HCT116 (cell line): ENCODE data around the gene CYP46A1. TPM values are rescaled to one million over a fixed set of nuclear protein-coding genes. Genes with fewer than 3 reads are reported as not detected.

Source experiments
- ATAC-seq: fragments of 200-7000 bp; cut with Tn5 transposase; 2 replicates; pipeline ENCODE4 v1.9.1; 2020; ENCODE audit warnings: mild to moderate bottlenecking, moderate library complexity
- BruUV-seq: library from RNA; stranded (reverse); fragments of 400-500 nt; replicated peaks from 2 replicates; lab custom pipeline; 2021; lab: Mats Ljungman, UMichigan
- CTCF ChIA-PET: fragments of 300-600 bp; sonication (Branson Sonifier 250); formaldehyde crosslinking; loops from one replicate; lab custom pipeline; 2021; ENCODE audit warnings: antibody characterized with exemption; lab: Charles Lee
- POLR2A ChIA-PET: fragments of 300-600, 350-600 bp; sonication (Branson Sonifier 250); formaldehyde crosslinking; loops from one replicate; lab custom pipeline; 2021; ENCODE audit warnings: antibody characterized with exemption; lab: Charles Lee
- RAD21 ChIA-PET, 2 experiments: fragments of 300-600 bp; sonication (Branson Sonifier 250); formaldehyde crosslinking; loops; one replicate each; lab custom pipeline; 2023; ENCODE audit warnings: low total read pairs in 2 of 2; ENCODE audit not compliant: uncharacterized antibody in 2 of 2, unreplicated experiment in 2 of 2, low non-redundant PET in 1 of 2; lab: Charles Lee
- DNase-seq: peaks from one replicate; pipeline ENCODE4 v3.0.0-alpha.2; 2010; ENCODE audit warnings: low read depth, low spot score
- H2AFZ ChIP-seq: fragments of 200-600 bp; shearing (Covaris generic), sonication (generic); 2 replicates; pipeline ENCODE4 v1.6.1; 2017; ENCODE audit warnings: low read depth, mixed run types, mixed read lengths, antibody characterized with exemption, low read length; ENCODE audit not compliant: poor library complexity, severe bottlenecking
- H3K27ac ChIP-seq: 2 replicates; pipeline ENCODE4 v1.5.1; 2012; ENCODE audit warnings: low read depth, low read length
- H3K27me3 ChIP-seq: fragments of 200-600 bp; sonication (generic); 2 replicates; pipeline ENCODE4 v1.6.1; 2016; ENCODE audit warnings: mixed run types, low read length, mixed read lengths; ENCODE audit not compliant: insufficient read depth
- H3K36me3 ChIP-seq, 2 experiments: fragments of 200-500 bp in 1 of 2; fragments of 200-600 bp in 1 of 2; sonication (Bioruptor generic) in 1 of 2; sonication (generic) in 1 of 2; 2 replicates each; pipeline versions ENCODE4 v1.5.1 to v1.6.1; 2014 to 2016; ENCODE audit warnings: low read length in 2 of 2, inconsistent platforms in 1 of 2, mixed read lengths in 1 of 2, mixed run types in 1 of 2; ENCODE audit not compliant: insufficient read depth in 2 of 2, control insufficient read depth in 1 of 2
- H3K4me1 ChIP-seq, 2 experiments: fragments of 200-600 bp in 1 of 2; sonication (generic) in 1 of 2; 2 replicates each; pipeline versions ENCODE4 v1.5.1 to v1.6.1; 2012 to 2017; ENCODE audit warnings: low read length in 2 of 2, inconsistent platforms in 1 of 2, mild to moderate bottlenecking in 1 of 2, mixed read lengths in 1 of 2, mixed run types in 1 of 2, moderate library complexity in 1 of 2; ENCODE audit not compliant: insufficient read depth in 2 of 2, control insufficient read depth in 1 of 2
- H3K4me2 ChIP-seq: fragments of 200-600 bp; sonication (generic); 2 replicates; pipeline ENCODE4 v1.6.1; 2017; ENCODE audit warnings: mixed run types, low read length, mixed read lengths
- H3K4me3 ChIP-seq, 2 experiments: fragments of 200-600 bp in 1 of 2; sonication (generic) in 1 of 2; replicated peaks in 1 of 2; 2 replicates each; pipeline ENCODE4 v1.5.1; 2011 to 2016; ENCODE audit warnings: low read length in 2 of 2, control low read depth in 1 of 2, low read depth in 1 of 2, mild to moderate bottlenecking in 1 of 2, mixed read lengths in 1 of 2, mixed run types in 1 of 2
- H3K79me2 ChIP-seq: fragments of 200-600 bp; sonication (generic); 2 replicates; pipeline ENCODE4 v1.6.1; 2017; ENCODE audit warnings: mild to moderate bottlenecking, mixed run types, low read length, moderate library complexity, mixed read lengths; ENCODE audit not compliant: insufficient read depth
- H3K9ac ChIP-seq: fragments of 200-600 bp; sonication (generic); 2 replicates; pipeline ENCODE4 v1.6.1; 2016; ENCODE audit warnings: low read length, mixed read lengths
- H3K9me2 ChIP-seq: fragments of 200-600 bp; sonication (generic), shearing (Covaris generic); 2 replicates; pipeline ENCODE4 v1.6.1; 2017; ENCODE audit warnings: mixed run types, mild to moderate bottlenecking, moderate library complexity; ENCODE audit not compliant: insufficient read depth
- H3K9me3 ChIP-seq, 2 experiments: fragments of 200-500 bp in 1 of 2; fragments of 200-600 bp in 1 of 2; sonication (Bioruptor generic) in 1 of 2; sonication (generic) in 1 of 2; 2 replicates each; pipeline ENCODE4 v1.6.1; 2014 to 2017; ENCODE audit warnings: low read length in 2 of 2, mixed read lengths in 2 of 2, inconsistent platforms in 1 of 2, low read depth in 1 of 2, mild to moderate bottlenecking in 1 of 2, mixed run types in 1 of 2, moderate library complexity in 1 of 2; ENCODE audit not compliant: control insufficient read depth in 1 of 2, insufficient read depth in 1 of 2
- H4K20me1 ChIP-seq: fragments of 200-600 bp; sonication (generic), shearing (Covaris generic); 2 replicates; pipeline ENCODE4 v1.6.1; 2017; ENCODE audit warnings: mixed run types, mild to moderate bottlenecking, moderate library complexity; ENCODE audit not compliant: insufficient read depth
- CEBPB ChIP-seq: IDR thresholded peaks from 2 replicates; pipeline ENCODE4 v1.6.1; 2012; ENCODE audit warnings: low read depth
- CTCF ChIP-seq, 3 experiments: fragments of 200-600 bp in 1 of 3; sonication (generic) in 1 of 3; IDR thresholded peaks in 2 of 3; conservative IDR thresholded peaks in 1 of 3; 2 replicates each; pipeline ENCODE4 v1.5.1; 2012 to 2017; ENCODE audit warnings: low read depth in 2 of 3, low read length in 2 of 3, antibody characterized with exemption in 1 of 3, borderline replicate concordance in 1 of 3, control low read depth in 1 of 3, mild to moderate bottlenecking in 1 of 3, mixed read lengths in 1 of 3, mixed run types in 1 of 3, moderate library complexity in 1 of 3; ENCODE audit not compliant: insufficient read depth in 1 of 3
- JUND ChIP-seq: IDR thresholded peaks from 2 replicates; pipeline ENCODE4 v1.6.1; 2012
- POLR2A ChIP-seq: IDR thresholded peaks from 2 replicates; pipeline ENCODE4 v1.7.0; 2011; ENCODE audit warnings: borderline replicate concordance; ENCODE audit not compliant: insufficient read depth, insufficient read length; ENCODE audit errors: extremely low read depth
- SIN3A ChIP-seq: IDR thresholded peaks from 2 replicates; pipeline ENCODE4 v1.6.1; 2012; ENCODE audit warnings: low read depth
- SRF ChIP-seq: IDR thresholded peaks from 2 replicates; pipeline ENCODE4 v1.6.1; 2012; ENCODE audit warnings: low read depth
- TCF7L2 ChIP-seq: IDR thresholded peaks from 2 replicates; pipeline ENCODE4 v1.7.0; 2011; ENCODE audit warnings: borderline replicate concordance, inconsistent platforms; ENCODE audit not compliant: insufficient read depth, insufficient read length; ENCODE audit errors: extremely low read depth
- ZFX ChIP-seq: fragments of 450-650 bp; IDR thresholded peaks from 2 replicates; pipeline ENCODE4 v1.6.1; 2017
- ZNF274 ChIP-seq: fragments of 200-500 bp; sonication (Bioruptor generic); IDR thresholded peaks from 2 replicates; pipeline ENCODE4 v1.6.1; 2014; ENCODE audit warnings: mild to moderate bottlenecking, low read depth, low read length, inconsistent platforms
- intact Hi-C: fragments of 100-400 bp; cut with micrococcal nuclease; formaldehyde crosslinking; loops from 2 replicates; pipeline ENCODE4 v1.10.0; 2022
- total RNA-seq: library from RNA; stranded (reverse); gene quantifications from one replicate; pipeline ENCODE4 v1.2.1, GENCODE V29; 2021; ENCODE audit not compliant: unreplicated experiment
- TF ChIP-seq, protein P1 (sequence below): IDR thresholded peaks from 2 replicates; pipeline ENCODE4 v1.6.1; 2012; ENCODE audit warnings: low read depth
- TF ChIP-seq, protein P2 (sequence below): IDR thresholded peaks from 2 replicates; pipeline ENCODE4 v1.6.1; 2011; ENCODE audit warnings: mild to moderate bottlenecking, low read length, moderate library complexity; ENCODE audit not compliant: insufficient replicate concordance; ENCODE audit errors: extremely low read depth

The CYP46A1 gene
- total RNA-seq, 1 experiment from 2014 or later: 0.76 TPM

DNA sequence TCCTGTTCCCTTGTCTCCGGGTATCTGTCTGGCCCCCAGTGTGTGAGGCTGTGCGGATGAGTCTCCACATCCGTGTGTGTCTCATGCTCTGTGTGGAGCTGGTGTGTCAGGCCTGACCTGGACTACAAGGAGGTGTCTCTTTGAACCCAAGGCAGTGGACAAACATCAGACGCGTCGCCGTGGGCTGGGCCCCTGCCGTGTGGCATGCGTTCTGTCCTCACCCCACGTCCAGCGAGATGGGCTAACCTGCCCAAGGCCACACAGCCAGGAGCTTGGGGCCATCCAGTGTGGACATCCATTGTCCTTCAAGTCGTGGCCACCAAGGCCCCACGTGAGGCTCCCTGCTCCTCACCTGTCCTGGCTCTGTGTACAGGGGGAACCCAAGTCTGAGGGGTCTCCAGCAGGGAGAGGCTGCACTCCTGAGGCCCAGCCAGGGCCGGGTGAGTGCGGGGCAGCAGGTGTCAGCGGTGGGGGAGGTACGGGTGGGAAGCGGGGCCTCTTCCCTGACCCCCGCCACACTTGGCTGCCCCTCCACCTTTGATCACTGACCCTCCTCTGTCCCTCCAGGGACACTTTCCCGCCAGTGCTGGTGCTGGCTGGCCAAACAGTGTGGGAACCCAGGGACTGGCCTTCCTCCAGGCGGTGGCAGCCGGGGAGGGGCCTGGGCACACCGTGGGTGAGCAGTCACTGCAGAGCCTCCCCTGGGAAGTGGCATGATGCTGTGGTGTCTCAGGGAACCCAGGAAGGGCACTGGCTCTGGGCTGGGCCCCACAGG, 48.5 kb downstream of the CYP46A1 start:
- Histone ChIP-seq H3K4me1 (peaks cover 15 to 22% of the 10 kb centered on the region in 2 experiments; a peak in 3 of 4 replicates), H3K79me2 (no peaks in the 10 kb centered on the region), H3K9me3 (no peaks in the 10 kb centered on the region), H3K36me3 (no peaks in the 10 kb centered on the region), H3K9me2 (no peaks in the 10 kb centered on the region), H3K27ac (no peak overlapping the region), H3K9ac (no peak overlapping the region), H4K20me1 (no peaks in the 10 kb centered on the region), H2AFZ (no peak overlapping the region), H3K4me2 (no peak overlapping the region), H3K27me3 (no peaks in the 10 kb centered on the region), H3K4me3 (no peak overlapping the region)
- RAD21 ChIA-PET: no interaction called here
- POLR2A ChIA-PET: no interaction called here
- ATAC-seq (no peak), DNase-seq (no peak)
- TF ChIP-seq JUND (no peak), SIN3A (no peak), CEBPB (no peak), CTCF (IDR thresholded peaks at IDR 0.05 in 2 of 3, conservative IDR thresholded peaks at IDR 0.05 in 1 of 3; ENCODE audit: borderline replicate concordance in 1 of 3, insufficient read depth in 1 of 3, low read depth in 2 of 3, low read length in 2 of 3) (no peak), ZNF274 (no peak), POLR2A (no peak), TCF7L2 (no peak), ZFX (no peak), SRF (no peak)
- TF ChIP-seq, protein P1, sequence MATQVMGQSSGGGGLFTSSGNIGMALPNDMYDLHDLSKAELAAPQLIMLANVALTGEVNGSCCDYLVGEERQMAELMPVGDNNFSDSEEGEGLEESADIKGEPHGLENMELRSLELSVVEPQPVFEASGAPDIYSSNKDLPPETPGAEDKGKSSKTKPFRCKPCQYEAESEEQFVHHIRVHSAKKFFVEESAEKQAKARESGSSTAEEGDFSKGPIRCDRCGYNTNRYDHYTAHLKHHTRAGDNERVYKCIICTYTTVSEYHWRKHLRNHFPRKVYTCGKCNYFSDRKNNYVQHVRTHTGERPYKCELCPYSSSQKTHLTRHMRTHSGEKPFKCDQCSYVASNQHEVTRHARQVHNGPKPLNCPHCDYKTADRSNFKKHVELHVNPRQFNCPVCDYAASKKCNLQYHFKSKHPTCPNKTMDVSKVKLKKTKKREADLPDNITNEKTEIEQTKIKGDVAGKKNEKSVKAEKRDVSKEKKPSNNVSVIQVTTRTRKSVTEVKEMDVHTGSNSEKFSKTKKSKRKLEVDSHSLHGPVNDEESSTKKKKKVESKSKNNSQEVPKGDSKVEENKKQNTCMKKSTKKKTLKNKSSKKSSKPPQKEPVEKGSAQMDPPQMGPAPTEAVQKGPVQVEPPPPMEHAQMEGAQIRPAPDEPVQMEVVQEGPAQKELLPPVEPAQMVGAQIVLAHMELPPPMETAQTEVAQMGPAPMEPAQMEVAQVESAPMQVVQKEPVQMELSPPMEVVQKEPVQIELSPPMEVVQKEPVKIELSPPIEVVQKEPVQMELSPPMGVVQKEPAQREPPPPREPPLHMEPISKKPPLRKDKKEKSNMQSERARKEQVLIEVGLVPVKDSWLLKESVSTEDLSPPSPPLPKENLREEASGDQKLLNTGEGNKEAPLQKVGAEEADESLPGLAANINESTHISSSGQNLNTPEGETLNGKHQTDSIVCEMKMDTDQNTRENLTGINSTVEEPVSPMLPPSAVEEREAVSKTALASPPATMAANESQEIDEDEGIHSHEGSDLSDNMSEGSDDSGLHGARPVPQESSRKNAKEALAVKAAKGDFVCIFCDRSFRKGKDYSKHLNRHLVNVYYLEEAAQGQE: no peak
- TF ChIP-seq, protein P2, sequence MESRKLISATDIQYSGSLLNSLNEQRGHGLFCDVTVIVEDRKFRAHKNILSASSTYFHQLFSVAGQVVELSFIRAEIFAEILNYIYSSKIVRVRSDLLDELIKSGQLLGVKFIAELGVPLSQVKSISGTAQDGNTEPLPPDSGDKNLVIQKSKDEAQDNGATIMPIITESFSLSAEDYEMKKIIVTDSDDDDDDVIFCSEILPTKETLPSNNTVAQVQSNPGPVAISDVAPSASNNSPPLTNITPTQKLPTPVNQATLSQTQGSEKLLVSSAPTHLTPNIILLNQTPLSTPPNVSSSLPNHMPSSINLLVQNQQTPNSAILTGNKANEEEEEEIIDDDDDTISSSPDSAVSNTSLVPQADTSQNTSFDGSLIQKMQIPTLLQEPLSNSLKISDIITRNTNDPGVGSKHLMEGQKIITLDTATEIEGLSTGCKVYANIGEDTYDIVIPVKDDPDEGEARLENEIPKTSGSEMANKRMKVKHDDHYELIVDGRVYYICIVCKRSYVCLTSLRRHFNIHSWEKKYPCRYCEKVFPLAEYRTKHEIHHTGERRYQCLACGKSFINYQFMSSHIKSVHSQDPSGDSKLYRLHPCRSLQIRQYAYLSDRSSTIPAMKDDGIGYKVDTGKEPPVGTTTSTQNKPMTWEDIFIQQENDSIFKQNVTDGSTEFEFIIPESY: no peak
- intact Hi-C loops: no loop called here
- BruUV-seq: no TSS peak
- CTCF ChIA-PET: no interaction called here
